HG03520 (cell line): ENCODE data around the gene LRMDA.

ENCODE experiments used
- ATAC-seq: cut with Tn5 transposase; IDR thresholded peaks from one replicate; pipeline ENCODE4 v1.9.1; 2021; ENCODE audit warnings: mild to moderate bottlenecking, moderate library complexity; ENCODE audit not compliant: unreplicated experiment

The LRMDA gene

DNA sequence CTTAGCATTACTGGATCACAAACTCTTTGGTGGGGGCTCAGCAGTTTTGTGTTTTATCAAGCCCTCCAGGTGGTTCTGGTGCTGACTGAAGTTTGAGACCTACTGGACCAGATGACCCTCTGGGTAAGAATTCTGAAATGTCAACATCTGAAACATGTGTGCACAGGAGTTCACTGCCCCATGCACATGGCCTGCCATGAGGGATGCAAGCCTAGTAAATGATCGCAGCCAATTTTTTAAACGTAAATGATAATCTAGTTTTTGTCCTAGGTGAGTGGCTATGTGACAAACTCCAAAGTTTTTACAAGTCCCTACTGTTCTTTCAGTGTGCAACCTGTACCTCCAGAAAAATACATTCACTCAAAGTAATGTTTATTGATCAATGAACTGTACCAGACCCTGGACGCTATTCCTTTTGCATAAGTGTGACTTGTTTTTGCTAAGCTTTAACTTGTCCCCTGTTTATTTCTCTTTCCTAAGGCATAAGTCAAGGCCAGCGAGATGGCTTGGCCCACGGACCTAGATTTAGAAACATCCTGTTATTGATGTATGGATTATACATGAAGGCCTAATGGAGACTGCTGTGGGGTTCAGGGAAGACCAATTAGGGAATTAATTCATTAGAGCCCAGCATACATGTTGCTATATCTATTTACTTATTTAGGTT is 531.1 kb downstream of the LRMDA start:
- ATAC-seq = no peak

DNA sequence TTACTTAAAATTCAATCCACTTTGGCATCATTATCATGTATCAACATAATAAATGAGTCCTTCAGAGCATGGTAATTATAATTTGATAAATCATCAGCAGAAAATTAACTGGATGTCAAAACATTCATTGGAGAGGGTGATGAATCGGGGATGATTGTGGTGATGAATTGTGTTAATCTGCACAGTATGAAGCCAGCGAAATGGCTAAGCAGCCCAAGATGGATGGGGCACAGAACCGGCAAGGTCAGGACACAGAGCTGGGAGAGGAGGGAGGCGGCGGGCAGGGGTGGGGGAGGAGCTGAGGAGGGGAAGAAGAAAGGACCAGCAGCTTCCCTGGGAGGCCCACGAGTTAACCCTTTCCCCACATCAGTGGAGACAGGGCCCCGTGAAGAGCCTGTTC is 536.1 kb downstream of the LRMDA start:
- ATAC-seq = no peak

DNA sequence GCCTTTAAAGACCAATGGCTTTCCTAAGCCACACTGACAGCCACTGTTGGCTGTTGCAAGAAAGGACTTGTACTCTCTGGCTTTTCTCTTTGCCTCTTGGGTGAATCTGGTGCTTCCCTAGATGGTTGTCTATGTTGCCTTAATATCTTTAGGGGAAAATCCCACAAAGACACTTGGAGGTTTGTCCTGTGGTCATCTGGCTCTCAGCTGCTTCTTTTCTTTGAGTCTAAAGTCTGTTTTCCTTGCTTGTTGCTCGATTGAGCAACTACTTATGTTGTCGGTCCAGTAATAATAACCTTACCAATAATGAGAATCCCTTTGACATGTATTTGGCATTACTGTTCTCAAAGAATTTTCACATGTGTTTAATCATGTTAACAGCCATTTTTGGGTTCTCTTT is 537.6 kb downstream of the LRMDA start:
- no peak for ATAC-seq

DNA sequence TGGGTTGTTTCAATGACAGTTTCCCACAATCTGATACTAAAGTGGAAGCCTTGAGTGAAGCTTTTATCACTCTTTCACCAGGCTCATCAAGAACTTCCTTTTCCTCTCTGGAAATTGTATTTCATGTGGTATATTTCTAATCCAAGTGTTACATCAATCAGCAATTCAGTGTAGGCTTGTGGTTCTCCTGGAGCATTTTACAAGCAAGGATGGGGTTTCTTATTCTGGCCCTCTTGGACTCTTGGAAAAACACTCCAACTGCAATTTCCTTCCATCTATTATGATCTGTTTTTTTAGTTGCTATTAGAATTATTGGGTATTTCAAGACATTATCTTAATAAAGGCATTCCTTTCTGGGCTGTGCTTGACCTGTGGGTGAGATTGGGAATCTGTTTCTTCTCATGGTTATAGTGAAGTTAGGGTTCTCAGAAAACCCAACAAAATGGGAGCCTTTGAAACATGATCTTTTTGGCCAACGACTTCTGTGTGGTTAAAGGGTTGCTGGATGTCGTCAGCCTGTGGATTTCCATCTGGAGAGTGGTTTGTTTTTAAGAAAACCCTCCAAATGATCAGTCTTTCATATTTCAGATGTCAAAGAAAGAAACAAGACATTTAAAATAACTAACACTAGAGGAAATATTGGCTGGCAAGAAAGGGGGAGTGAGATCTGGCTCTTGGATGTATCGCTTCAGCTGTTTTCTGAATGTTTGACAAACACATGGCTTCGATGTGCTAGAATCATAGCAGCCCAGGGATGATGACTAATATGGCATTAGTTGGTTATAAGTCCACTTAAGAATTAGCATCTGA is 540.2 kb downstream of the LRMDA start:
- no peak for ATAC-seq

DNA sequence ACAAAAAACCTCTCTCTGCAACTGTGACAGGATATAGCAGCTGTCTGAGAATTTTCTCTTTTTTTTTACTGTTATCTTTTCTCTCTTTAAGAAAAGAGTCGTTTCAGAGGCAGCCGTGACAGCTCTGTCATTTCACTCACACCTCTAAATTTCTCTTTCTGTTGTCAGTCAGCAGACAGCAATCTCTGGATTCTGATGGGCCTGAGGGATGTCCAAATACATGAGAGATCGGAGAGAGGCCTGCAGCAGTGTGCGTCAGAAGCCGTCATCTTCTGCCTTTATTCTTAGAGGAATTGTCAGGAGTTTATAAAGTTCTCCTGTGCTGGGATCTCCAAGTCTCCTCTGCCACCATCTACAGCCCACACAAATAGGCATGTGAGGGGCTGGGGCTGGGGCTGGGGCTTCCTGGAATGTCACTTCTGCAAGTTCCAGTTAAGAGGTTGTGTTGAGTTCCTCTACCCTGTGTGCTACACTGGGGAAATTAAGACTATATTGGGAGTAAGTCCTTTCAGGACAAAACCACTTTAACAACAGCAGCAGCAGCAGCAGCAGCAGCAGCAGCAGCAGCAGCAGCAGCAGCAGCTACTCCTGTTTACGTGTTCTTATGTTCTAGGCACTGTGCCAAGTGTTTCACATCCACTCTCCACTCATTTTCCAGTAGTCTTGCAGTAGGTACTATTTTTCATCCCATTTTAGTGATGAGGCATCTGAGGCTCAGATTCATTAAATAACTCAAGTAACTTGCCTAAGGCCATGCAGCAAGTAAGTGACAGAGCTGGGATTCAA is 541.3 kb downstream of the LRMDA start:
- ATAC-seq = no peak

DNA sequence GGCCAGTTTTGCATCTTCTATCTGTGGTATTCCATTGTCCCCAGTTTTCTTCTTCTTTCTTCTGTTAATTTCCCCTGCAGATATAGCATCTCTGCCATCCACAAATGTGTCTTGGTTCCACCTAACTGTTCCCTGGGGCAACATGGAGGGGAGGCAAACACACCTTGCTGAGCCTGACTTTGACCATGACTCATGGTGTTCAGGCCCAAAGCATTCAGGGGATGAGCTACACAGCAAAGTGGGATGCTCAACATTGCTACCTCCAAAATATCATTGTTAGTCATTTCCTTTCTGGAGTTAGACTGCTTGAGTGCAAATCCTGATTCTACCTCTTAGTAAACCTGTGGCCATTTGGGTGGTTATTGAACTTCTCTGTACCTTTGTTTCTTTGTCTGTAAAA is 542.7 kb downstream of the LRMDA start:
- no peak for ATAC-seq

DNA sequence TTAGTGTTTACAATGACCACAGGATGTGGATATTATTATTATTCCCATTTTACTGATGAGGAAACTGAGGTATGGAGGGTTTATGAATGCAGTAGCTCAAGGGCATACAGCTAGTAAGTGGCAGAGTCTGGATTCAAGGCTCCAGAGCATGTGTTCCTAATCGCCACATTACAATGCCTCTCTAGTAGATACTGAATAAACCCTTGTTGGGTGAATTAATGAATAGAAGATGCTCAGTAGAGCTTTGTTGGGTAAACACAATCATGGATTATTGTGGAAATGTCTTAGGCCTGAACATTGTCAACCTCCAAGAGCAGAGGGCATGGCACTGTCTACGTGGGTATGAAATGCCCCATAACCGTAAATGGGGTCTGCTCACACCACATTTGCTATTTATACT is 545.3 kb downstream of the LRMDA start:
- no peak for ATAC-seq

DNA sequence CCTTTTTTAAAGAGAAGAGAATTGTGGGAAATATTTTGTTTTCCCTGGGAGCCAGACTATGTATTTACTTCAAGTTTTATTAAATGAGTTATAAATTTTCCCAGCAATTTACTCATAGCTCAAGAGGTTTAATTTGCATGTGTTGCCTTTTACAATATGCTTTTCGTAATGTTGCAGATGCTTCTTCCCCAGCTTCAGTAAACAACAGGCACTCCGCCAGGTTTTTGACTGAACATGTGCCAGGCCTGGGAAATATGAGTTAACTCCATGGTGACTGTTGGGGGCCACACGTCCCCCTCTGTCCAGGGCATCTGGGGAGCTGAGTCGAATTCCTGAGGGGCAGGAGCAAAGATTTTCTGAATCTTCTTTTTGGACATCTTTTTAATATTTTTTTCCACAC is 545.7 kb downstream of the LRMDA start:
- ATAC-seq = no peak

DNA sequence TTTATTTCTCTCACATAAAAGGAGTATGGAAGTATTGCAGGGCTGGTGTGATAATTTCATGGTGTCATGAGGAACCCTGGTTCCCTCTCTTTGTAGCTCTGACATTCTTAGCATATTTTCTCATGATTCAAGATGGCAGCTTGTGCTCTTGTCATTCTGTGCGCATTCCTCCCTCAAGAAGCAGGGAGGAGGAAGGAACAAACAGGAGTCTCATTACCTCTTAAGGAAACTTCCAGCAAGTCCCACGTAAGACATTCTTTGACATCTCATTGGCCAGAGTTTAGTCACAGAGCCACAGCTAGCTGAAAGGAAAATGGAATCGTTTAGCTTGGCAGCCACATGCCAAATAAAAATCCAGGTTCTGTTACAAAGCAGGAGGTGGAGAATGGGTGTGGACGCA is 546.8 kb downstream of the LRMDA start:
- ATAC-seq = no peak

DNA sequence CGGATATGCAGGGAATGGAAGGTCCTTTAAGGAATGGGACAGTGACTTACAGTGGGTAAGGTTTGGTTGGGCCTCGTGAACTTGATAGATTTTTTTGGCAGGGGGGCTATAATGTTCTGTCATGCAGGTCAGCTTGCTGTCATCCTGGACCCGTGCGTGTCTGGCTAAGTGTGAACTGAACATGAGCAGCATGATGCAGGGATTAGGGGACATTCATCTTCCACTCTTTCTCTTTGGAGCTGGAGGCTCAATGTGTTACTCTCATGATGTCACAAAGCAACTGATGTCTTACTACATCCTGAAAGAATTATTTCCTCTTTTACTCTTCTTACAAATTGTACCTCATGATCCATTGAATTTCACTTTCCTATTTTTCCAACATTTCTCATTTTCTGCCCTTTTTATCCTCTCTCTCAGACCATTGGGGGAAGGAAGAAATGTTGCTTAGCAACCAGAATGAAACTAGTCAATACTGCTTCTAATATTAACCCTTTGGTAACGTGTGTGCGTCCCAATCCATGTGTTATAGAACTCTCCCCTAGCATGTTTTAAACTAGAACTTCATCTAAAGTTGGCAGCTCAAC is 549.1 kb downstream of the LRMDA start:
- ATAC-seq = no peak

DNA sequence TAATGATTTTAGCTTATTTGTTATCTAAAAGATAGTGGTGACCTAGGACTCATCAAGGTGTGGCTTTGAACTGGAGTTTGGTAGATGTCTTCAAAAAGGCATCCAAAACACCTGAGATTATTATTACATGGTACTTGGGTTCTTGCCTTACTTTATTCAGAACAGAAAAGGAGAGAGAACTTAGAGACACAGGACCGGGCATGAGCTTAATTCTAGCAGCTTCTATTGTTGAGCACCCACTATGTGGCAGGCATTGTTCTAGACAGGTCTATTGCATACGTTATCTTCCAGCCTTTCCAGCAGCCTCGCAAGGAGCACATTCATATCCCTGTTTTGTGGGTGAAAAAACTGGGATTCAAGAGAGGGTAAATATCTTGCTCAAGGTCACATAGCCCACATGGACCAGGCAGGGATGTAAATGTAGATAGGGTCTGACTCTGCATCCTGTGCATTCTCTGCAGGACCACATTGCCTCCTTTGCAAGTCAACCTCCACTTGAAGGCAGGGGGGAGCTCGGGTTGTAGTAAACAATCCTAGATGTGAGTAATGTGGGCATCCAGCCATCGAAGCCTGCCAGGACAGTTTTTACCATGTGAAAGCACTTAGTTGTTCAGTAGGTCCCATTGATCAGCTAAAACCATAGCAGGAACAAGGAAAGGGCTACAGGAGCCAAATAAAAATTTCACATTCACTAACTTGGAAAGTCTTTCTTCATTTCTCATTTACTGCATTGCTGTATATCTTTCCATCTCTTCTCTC is 551.4 kb downstream of the LRMDA start:
- ATAC-seq = no peak

DNA sequence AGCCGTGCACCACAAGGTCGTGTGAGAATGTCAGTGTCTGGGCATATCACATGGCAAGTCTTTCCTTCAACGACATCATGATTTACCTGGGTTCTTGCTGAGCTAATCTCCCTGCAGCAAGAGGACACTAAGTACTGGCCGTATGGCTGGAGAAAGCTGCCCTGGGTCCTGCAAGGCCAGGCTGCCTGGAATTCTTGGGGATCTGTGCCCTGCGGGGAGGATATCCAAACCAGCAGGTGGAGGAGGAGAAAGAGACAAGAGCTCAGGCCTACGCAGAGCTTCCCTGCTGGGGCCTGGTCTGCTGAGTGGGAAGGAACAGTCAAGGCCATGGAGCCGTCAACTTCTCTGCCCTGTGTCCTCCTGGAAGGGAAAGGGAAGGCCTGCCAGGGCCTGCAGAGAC is 552.6 kb downstream of the LRMDA start:
- no peak for ATAC-seq

DNA sequence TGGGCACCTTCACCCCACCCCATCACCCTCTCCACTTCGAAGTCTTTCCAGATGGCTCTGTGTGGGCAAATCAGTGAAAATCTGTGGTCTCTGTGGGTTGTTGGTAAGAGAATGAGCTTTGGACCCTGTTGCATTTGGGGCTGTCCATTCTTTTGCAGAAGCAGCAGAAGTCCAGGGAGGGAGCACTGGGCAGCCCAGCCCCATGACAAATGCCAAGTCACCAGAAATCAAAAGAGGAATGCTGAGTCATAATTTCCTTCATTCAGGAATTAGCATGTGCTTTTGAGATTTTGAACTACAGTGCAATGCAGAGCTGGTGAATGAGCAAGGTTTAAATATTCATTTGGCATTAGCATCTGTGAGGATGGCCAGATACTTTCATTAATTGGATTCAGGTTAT is 556.2 kb downstream of the LRMDA start:
- ATAC-seq = no peak

DNA sequence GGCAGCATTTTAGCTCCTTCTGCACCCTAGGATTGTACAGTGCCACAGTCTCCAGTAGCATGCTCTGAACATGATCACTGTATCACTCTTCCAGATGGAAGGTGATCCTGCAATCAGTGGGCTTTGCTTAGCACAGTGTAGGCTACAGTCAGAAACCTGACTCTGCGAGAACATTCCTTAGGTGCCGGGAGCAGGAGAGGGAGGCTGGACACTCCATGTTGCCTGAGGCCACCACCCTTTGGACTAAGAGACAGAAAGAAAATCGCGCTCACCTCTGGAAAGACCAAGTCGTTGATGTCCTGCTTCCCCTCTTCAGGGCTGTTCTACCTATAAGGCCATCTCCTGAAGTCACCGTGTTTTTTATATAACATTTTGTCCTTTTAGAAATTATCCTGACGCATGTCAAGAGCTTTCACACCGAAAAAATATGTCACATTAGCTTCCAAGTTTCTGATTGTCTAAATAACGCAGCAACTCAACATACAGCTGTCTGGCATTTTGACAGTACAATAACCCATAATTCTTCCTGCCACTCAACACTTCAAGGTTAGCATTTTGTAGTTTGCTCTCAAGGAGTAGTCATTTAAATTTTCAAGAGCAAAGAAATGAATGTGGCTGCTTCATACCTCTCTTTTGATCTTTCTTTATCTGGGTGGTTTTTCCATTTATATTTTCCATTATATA is 563.1 kb downstream of the LRMDA start:
- no peak for ATAC-seq

DNA sequence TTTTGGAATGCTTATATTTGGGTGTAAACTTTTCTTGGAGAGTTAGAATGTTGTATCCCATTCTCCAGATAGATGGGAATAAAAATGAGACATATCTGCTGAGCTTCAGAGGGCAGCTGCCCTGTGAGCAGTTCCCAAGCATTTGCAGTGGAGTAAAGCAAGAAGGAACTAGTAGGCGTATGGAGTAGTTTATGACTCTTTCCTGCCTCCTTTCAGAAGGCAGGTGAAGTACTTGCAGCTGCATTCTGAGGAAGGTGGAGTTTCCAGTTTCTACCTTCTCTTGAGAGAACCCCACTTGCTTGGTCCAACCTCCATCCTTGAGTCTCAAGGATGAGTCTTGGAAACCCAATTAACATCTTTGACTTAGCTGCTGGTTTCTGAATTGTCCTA is 563.6 kb downstream of the LRMDA start:
- no peak for ATAC-seq

DNA sequence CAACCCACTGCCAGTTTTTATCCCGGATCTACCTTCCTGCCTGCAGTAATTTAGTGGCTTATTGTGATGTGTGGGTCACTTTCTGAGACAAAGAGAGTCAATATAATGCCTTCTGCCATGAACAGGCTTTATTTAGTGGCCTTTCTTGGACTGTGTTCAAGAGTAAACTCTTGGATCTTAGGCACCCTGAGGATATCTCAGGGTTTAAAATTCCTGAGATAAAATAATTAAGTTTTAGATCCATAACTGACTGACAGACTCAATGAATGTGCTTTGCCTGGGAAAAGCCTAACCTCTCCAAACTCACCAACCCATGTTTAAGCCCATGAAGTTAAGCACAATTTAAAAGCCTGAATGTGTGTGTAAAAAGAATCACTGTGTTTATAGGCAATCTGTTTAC is 564.3 kb downstream of the LRMDA start:
- ATAC-seq = no peak

DNA sequence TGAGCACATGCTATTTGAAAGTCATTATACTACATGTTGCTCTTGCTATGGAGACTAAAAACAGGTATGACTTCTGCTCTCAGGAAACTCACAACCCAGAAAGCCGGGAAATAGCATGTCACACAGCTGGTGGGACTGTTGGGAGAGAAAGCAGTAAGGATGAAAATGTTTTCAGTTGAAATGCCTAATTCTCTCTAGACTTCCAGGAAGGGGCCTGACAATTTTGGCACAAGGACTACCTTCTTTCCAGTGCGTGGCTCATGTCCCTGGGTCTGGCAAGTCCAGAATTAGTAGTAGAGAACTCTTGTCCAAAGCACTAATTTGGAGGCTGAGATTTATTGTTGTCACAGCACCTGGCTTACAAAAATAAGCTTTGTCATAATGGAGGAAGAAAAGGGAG is 567.6 kb downstream of the LRMDA start:
- ATAC-seq = no peak

DNA sequence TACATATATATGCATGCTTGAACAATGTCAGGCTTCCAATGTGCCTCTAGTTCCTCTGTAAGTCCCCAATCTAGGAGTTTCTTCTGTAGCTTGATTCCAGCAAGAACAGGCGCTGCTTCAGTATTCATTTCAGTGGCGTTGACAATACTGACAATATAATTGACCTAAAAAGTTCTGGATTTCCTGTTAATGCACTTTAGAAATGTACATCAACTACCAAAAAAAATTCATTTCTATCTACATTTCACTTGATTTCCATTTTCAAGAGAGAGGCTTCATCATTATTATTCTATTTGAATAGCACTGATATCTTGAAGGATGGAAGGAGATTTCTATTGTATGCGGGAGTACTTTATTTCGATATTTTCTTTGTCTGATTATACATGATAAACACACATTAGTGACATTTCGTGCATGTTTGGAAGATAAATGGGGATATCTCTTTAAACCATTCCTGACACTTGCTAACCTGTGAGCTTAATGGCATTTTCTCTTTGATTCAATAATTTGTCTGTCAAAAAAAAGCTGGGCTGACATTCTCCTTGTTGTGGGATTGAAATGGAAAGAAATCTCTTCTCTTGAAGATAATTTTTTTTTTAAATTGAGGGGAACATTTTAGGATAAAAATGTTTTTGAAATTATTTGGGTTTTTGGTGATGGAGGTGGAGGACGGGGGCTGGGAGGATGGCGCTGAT is 568.2 kb downstream of the LRMDA start:
- no peak for ATAC-seq

DNA sequence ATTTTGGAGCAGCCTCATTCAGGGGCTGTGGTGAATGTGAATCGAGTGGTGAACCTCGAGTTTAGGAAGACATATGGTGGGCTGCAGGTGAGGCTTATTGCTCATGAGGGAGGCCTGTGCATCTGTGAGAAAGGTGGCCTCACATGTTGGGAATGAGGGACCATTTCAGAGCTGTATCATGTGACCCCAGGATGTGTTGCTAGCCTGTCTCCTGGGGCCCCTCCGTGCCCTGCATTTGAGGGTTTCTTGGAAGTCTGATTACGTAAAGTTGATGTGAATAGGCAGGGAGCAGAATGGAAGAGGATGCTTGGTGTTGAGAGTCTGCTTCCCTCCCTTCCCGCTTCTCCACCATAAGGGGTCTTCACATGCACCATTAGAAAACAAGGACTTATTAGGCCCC is 569.1 kb downstream of the LRMDA start:
- ATAC-seq = no peak

DNA sequence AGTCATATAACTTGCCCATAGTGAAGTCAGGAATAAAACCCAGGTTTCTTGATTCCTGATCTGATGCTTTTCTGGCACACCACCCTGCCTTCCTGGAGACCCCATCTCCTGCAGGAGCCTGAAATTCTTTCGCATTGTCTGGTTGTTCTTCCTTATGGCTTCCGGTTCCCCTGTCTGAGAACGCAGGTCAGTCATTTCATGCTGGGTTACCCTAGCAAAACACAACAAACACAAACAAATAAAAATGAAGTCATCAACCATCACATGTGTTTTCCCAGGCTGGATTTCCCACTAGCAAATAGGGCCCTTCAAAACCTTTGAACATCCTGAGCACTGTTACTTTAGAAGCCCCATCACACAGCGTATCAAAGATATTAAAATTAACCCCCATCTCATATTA is 569.6 kb downstream of the LRMDA start:
- ATAC-seq = no peak
